ENCODE results near the gene TRPV3. TPM values are rescaled to one million over a fixed set of nuclear protein-coding genes. Genes with fewer than 3 reads are reported as not detected.

Gene TRPV3
- total and polyA plus RNA-seq, 2 of the 8 experiments (the other 6 are each of a cell fraction or from before 2014, with no cell fraction given): 0.56 to 1.0 TPM

DNA sequence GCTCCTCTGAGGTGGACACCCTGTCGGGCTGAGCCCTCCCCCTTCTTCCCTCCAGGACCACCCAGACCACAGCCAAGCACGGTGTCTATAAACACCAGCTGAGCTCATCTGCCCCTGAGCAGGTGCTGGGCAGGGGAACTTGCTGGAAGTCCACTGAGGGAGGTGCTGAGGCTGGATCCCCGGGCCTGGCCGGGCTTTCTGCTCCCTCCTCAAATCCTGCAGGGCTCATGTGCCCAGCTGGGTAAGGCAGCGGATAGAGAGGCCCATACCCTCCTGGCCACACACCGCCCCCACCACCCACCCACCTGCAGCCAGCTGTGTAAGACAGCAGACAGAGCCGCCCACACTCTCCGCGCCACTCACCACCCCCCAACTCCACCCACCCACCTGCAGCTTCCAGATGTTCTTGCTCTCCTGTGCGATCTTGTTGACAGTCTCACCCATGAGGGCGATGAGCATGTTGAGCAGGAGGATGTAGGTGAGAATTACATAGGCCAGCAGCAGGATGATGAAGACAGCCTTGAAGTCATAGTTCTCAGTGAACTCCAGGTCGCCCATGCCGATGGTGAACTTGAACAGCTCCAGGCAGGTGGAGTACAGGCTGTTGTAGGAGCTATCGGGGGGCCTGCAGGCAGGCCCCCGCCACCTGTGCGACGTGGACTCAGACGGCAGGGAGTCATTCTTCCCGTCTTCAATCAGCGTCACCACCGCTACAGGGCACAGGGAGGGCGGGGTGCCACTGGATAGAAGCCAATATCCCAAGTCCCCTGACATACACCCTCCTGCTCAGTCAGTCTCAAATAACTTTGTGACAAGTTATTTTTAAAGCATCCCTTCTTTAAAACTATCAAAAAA, 15.9 kb upstream of the TRPV3 start:
- Histone ChIP-seq H4K5ac (ENCODE audit: insufficient read length, low read depth, low read length) (no peak overlapping the region), H2BK120ac (replicated peaks; ENCODE audit: low read depth, low read length) (no peak overlapping the region), H3K27me3 (replicated peaks in 1 of 4; ENCODE audit: control insufficient read depth in 3 of 4, extremely low read depth in 1 of 4, insufficient read depth in 3 of 4, low read length in 3 of 4) (no peaks in the 10 kb centered on the region), H3K4me2 (ENCODE audit: insufficient read depth in 1 of 2, low read depth in 2 of 2, low read length in 2 of 2) (no peak overlapping the region), H2BK12ac (ENCODE audit: low read depth, low read length) (no peak overlapping the region), H3K14ac (ENCODE audit: insufficient read length) (no peak overlapping the region), H3K23me2 (ENCODE audit: low read depth, low read length) (no peaks in the 10 kb centered on the region), H2AK5ac (ENCODE audit: low read depth, low read length) (no peak overlapping the region), H4K8ac (ENCODE audit: extremely low read depth, insufficient read depth, low read length) (no peak overlapping the region), H3K79me1 (ENCODE audit: low read depth, low read length) (no peaks in the 10 kb centered on the region), H2BK15ac (ENCODE audit: low read length) (no peak overlapping the region), H3K4me3 (ENCODE audit: extremely low read depth in 1 of 4, insufficient read depth in 2 of 4, low read depth in 3 of 4, low read length in 4 of 4) (no peak overlapping the region), H3K4me1 (replicated peaks in 1 of 4; ENCODE audit: control insufficient read depth in 3 of 4, insufficient read depth in 4 of 4, low read length in 3 of 4) (no peaks in the 10 kb centered on the region), H3K27ac (ENCODE audit: low read depth, low read length) (no peak overlapping the region), H3K56ac (replicated peaks; ENCODE audit: insufficient read length, low read depth, low read length) (no peak overlapping the region), H4K20me1 (replicated peaks in 1 of 2; ENCODE audit: control insufficient read depth in 1 of 2, insufficient read depth in 2 of 2, low read length in 2 of 2) (no peaks in the 10 kb centered on the region), H4K91ac (replicated peaks; ENCODE audit: insufficient read length, low read length) (no peak overlapping the region), H3K4ac (replicated peaks; ENCODE audit: insufficient read length, low read depth, low read length) (no peak overlapping the region), H3K9ac (replicated peaks in 1 of 4; ENCODE audit: extremely low read depth in 1 of 4, low read depth in 3 of 4, low read length in 3 of 4) (no peak overlapping the region), H3K36me3 (ENCODE audit: control insufficient read depth in 2 of 4, insufficient read depth in 4 of 4, low read length in 3 of 4) (peaks cover 0 to 4% (median under 1%) of the 10 kb centered on the region in 4 experiments; a peak in 2 of 8 replicates), H2BK5ac (ENCODE audit: low read depth, low read length) (no peak overlapping the region), H2AFZ (ENCODE audit: low read length) (no peak overlapping the region), H3K79me2 (ENCODE audit: control insufficient read depth in 1 of 2, insufficient read depth in 2 of 2, low read length in 2 of 2) (no peaks in the 10 kb centered on the region), H3K18ac (ENCODE audit: extremely low read depth, low read length) (no peak overlapping the region), H3K9me3 (ENCODE audit: insufficient read depth in 2 of 2, low read depth in 1 of 2, low read length in 1 of 2) (no peaks in the 10 kb centered on the region), H2BK20ac (ENCODE audit: low read length) (no peak overlapping the region), H3K23ac (ENCODE audit: insufficient read length) (no peak overlapping the region)
- DNase-seq (ENCODE audit: low read depth in 1 of 2, low spot score in 2 of 2): no peak
- TF ChIP-seq NRF1 (IDR thresholded peaks at IDR 0.05; ENCODE audit: low read depth, low read length) (no peak), TAF1 (IDR thresholded peaks at IDR 0.05; ENCODE audit: low read depth, low read length) (no peak), ZNF274 (IDR thresholded peaks at IDR 0.05; ENCODE audit: borderline replicate concordance, extremely low read depth, low read length) (no peak), KDM1A (IDR thresholded peaks at IDR 0.05; ENCODE audit: borderline replicate concordance, low read length) (no peak), GTF2F1 (IDR thresholded peaks at IDR 0.05; ENCODE audit: borderline replicate concordance, low read depth, low read length) (no peak)
- POLR2A ChIA-PET (ENCODE audit: partially characterized antibody): no interaction called here
- WGBS, 2 experiments (ENCODE audit: extremely low coverage in 1 of 2, insufficient coverage in 1 of 2, insufficient read length in 1 of 2, insufficient replicate concordance in 2 of 2, low coverage in 1 of 2, low lambda C conversion rate in 2 of 2, missing lambda C conversion rate in 1 of 2): 93% methylated on average over 16 of the region's 22 CpGs; no CpG with 5 or more reads in 1 of the 2 experiments
- FAIRE-seq: no peak
- CTCF ChIA-PET (ENCODE audit: partially characterized antibody): interaction anchor here (1.1 kb wide), 1 partner anchor 27 kb away, joined by 4 read pairs; no protein-coding TSS in a partner anchor

Measured in H1 (cell line).